GM12872 (cell line): Measurements from ENCODE around the gene FLCN.

Experiments
- CTCF ChIP-seq: IDR thresholded peaks from 3 replicates; pipeline ENCODE4 v1.5.1; 2011; ENCODE audit warnings: low read depth, mild to moderate bottlenecking, low read length, moderate library complexity; ENCODE audit not compliant: insufficient read depth

The FLCN gene

GRCh38 chr17:17172990-17173389 is 64.0 kb downstream of the FLCN start:
- no peak for TF ChIP-seq CTCF

GRCh38 chr17:17172001-17172939 is 64.7 kb downstream of the FLCN start:
- TF ChIP-seq CTCF: no peak

- no peak for TF ChIP-seq CTCF
These were observed 65.8 kb downstream of the FLCN start for GRCh38 chr17:17171186-17171585.

GRCh38 chr17:17170346-17170985 is 66.5 kb downstream of the FLCN start:
- no peak for TF ChIP-seq CTCF

- TF ChIP-seq CTCF: no peak
These were observed 67.6 kb downstream of the FLCN start for GRCh38 chr17:17169396-17169795.

GRCh38 chr17:17168401-17168800 is 68.6 kb downstream of the FLCN start:
- TF ChIP-seq CTCF: no peak

GRCh38 chr17:17167986-17168385 is 69.0 kb downstream of the FLCN start:
- no peak for TF ChIP-seq CTCF
